ENCODE measurements around the gene LYPD3. TPM values are rescaled to one million over a fixed set of nuclear protein-coding genes. Genes with fewer than 3 reads are reported as not detected.

LYPD3 gene
- total and polyA plus RNA-seq, 4 donors, result 0.20 to 2.1 (median 1.2) TPM

GRCh38 chr19:43478323-43478722, 12.9 kb upstream of the LYPD3 start:
- Histone ChIP-seq H3K4me3 (ENCODE audit: low read depth, low read length) (no peak overlapping the region), H3K36me3 (ENCODE audit: control insufficient read depth, insufficient read depth, low read length) (peaks cover 3% of the 10 kb centered on the region), H3K27me3 (ENCODE audit: control insufficient read depth, insufficient read depth, low read length) (no peaks in the 10 kb centered on the region), H3K9me3 (ENCODE audit: control insufficient read depth, insufficient read depth, low read length) (no peaks in the 10 kb centered on the region), H3K4me1 (ENCODE audit: control insufficient read depth, insufficient read depth, low read length) (peaks cover 13% of the 10 kb centered on the region), H3K27ac (ENCODE audit: low read depth, low read length) (no peak overlapping the region)
- 88% methylated on average over 1 of the region's 3 CpGs for WGBS (ENCODE audit: insufficient coverage)
- DNase-seq (ENCODE audit: low read depth in 4 of 6, low spot score in 6 of 6), result no peak

DNA sequence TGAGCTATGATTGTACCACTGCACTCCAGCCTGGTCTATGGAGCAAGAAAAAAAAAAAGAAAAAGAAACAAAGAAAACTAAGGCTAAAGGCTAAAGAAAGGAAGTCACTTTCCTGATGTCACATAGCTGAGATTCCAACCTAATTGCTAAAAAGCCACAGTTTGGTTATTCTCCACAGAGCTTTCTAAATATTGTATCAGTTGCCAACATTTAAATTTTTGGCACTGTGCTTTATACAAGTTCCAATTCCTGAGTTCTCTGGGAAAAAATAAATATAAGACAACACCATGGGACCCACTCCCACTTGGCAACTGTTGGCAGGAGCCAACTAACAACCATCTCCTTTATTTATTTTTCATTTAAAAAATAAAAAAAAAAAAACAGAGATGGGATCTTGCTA, 11.2 kb upstream of the LYPD3 start:
- H3K27me3 ChIP-seq (ENCODE audit: control insufficient read depth, insufficient read depth, low read length), result no peaks in the 10 kb centered on the region
- no peak overlapping the region for H3K27ac ChIP-seq (ENCODE audit: low read depth, low read length)
- no peak for DNase-seq (ENCODE audit: low read depth in 4 of 6, low spot score in 6 of 6)
- H3K36me3 ChIP-seq (ENCODE audit: control insufficient read depth, insufficient read depth, low read length), result peaks cover 3% of the 10 kb centered on the region
- peaks cover 13% of the 10 kb centered on the region for H3K4me1 ChIP-seq (ENCODE audit: control insufficient read depth, insufficient read depth, low read length)
- no peaks in the 10 kb centered on the region for H3K9me3 ChIP-seq (ENCODE audit: control insufficient read depth, insufficient read depth, low read length)
- H3K4me3 ChIP-seq (ENCODE audit: low read depth, low read length), result no peak overlapping the region

GRCh38 chr19:43474986-43475705, 9.7 kb upstream of the LYPD3 start:
- Histone ChIP-seq H3K36me3 (ENCODE audit: control insufficient read depth, insufficient read depth, low read length) (peaks cover 3% of the 10 kb centered on the region), H3K4me3 (ENCODE audit: low read depth, low read length) (peak overlapping the region; percentile 41), H3K27ac (ENCODE audit: low read depth, low read length) (peak overlapping the region; percentile 83), H3K9me3 (ENCODE audit: control insufficient read depth, insufficient read depth, low read length) (no peaks in the 10 kb centered on the region), H3K4me1 (ENCODE audit: control insufficient read depth, insufficient read depth, low read length) (peaks cover 13% of the 10 kb centered on the region), H3K27me3 (ENCODE audit: control insufficient read depth, insufficient read depth, low read length) (no peaks in the 10 kb centered on the region)
- peak; percentile 56 to 96 (median 78) for DNase-seq (ENCODE audit: low read depth in 4 of 6, low spot score in 6 of 6)
- 3% methylated on average over 46 of the region's 46 CpGs for WGBS (ENCODE audit: insufficient coverage)

DNA sequence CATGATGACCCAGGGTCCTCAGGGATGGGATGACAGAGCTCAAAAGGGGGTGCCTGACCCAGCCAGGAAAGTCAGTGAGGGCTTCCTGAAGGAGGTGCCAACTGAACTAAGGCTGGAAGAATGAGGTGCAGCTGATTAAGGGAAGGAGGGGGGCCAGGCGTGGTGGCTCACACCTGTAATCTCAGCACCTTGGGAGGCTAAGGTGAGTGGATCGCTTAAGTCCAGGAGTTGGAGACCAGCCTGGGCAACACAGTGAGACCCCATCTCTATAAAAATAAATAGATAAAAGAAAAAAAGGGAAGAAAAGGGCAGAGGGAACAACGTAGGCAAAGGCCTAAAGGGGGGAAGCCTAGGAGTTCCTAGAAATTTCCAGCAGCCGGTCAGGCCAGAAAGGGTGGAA, 9.1 kb upstream of the LYPD3 start:
- no peak for DNase-seq (ENCODE audit: low read depth in 4 of 6, low spot score in 6 of 6)
- no peaks in the 10 kb centered on the region for H3K9me3 ChIP-seq (ENCODE audit: control insufficient read depth, insufficient read depth, low read length)
- H3K27me3 ChIP-seq (ENCODE audit: control insufficient read depth, insufficient read depth, low read length), result no peaks in the 10 kb centered on the region
- peak overlapping the region; percentile 83 for H3K27ac ChIP-seq (ENCODE audit: low read depth, low read length)
- peaks cover 13% of the 10 kb centered on the region for H3K4me1 ChIP-seq (ENCODE audit: control insufficient read depth, insufficient read depth, low read length)
- no peak overlapping the region for H3K4me3 ChIP-seq (ENCODE audit: low read depth, low read length)
- 100% methylated on average over 1 of the region's 4 CpGs for WGBS (ENCODE audit: insufficient coverage)
- peaks cover 3% of the 10 kb centered on the region for H3K36me3 ChIP-seq (ENCODE audit: control insufficient read depth, insufficient read depth, low read length)

DNA sequence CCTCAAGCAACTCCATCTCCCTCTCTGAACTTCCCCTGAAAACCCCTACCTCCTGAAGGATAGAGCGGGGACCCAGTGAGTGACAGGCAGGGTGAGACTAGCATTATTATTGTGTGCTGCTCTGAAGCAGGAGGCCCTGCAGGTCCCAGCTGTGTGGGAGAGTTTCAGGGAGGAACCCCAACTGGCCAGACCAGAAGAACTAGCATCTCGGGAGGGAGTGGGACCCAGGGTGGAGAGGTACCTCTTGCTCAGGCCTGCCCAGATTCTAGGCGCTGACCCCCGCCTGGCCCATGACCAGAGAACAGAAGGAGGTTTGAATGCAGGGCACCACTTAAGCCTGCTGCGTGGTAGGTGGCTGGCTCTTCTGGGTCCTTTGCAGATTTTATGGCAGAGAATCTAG, 5.7 kb upstream of the LYPD3 start:
- Histone ChIP-seq H3K27ac (ENCODE audit: low read depth, low read length) (no peak overlapping the region), H3K9me3 (ENCODE audit: control insufficient read depth, insufficient read depth, low read length) (no peaks in the 10 kb centered on the region), H3K4me1 (ENCODE audit: control insufficient read depth, insufficient read depth, low read length) (peaks cover 13% of the 10 kb centered on the region), H3K36me3 (ENCODE audit: control insufficient read depth, insufficient read depth, low read length) (no peaks in the 10 kb centered on the region), H3K27me3 (ENCODE audit: control insufficient read depth, insufficient read depth, low read length) (peaks cover 2% of the 10 kb centered on the region), H3K4me3 (ENCODE audit: low read depth, low read length) (no peak overlapping the region)
- WGBS (ENCODE audit: insufficient coverage), result 68% methylated on average over 4 of the region's 5 CpGs
- DNase-seq (ENCODE audit: low read depth in 4 of 6, low spot score in 6 of 6), result no peak

DNA sequence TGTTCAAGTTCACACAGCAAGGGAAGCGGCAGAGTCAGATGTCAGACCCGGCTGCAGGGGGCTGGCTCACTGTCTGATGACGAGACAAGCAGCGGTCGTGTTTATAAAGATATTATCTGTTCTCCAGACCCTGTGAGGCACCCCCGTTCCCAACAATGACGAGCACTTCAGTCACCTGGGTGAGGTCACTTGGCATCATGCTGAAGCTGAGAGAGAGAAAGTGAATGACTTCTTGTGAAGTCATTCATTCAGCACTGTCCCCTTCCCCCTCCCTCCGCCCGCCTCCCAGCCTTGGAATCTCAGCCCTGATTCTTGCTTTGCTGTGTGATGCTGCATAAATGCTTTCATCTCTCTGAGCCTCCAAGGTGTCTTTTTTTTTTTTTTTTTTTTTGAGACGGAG, 4.9 kb upstream of the LYPD3 start:
- H3K27me3 ChIP-seq (ENCODE audit: control insufficient read depth, insufficient read depth, low read length), result peaks cover 10% of the 10 kb centered on the region
- no peaks in the 10 kb centered on the region for H3K9me3 ChIP-seq (ENCODE audit: control insufficient read depth, insufficient read depth, low read length)
- peaks cover 11% of the 10 kb centered on the region for H3K4me1 ChIP-seq (ENCODE audit: control insufficient read depth, insufficient read depth, low read length)
- no peak for DNase-seq (ENCODE audit: low read depth in 4 of 6, low spot score in 6 of 6)
- WGBS (ENCODE audit: insufficient coverage), result 47% methylated on average over 5 of the region's 10 CpGs
- no peaks in the 10 kb centered on the region for H3K36me3 ChIP-seq (ENCODE audit: control insufficient read depth, insufficient read depth, low read length)
- no peak overlapping the region for H3K4me3 ChIP-seq (ENCODE audit: low read depth, low read length)
- H3K27ac ChIP-seq (ENCODE audit: low read depth, low read length), result no peak overlapping the region

DNA sequence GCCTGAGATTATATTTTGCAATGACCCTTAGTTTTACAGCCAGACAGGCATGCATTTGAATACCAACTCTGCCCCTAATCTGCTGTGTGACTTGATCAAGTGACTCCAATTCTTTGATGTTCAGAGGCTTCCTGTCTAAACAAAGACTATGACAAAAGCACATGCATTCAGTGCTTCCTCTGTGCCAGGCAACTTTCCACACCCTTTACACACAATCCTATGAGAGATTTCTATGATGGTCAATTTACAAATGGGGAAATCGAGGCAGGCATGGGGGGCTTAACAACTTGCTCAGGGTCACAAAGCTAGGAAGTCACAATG, 3.7 kb upstream of the LYPD3 start:
- WGBS (ENCODE audit: insufficient coverage), result no CpG with 5 or more reads among the region's 1 CpG
- H3K4me1 ChIP-seq (ENCODE audit: control insufficient read depth, insufficient read depth, low read length), result peaks cover 16% of the 10 kb centered on the region

GRCh38 chr19:43468354-43469159, 3.1 kb upstream of the LYPD3 start:
- H3K36me3 ChIP-seq (ENCODE audit: control insufficient read depth, insufficient read depth, low read length), result no peaks in the 10 kb centered on the region
- 83% methylated on average over 2 of the region's 4 CpGs for WGBS (ENCODE audit: insufficient coverage)
- peaks cover 22% of the 10 kb centered on the region for H3K4me1 ChIP-seq (ENCODE audit: control insufficient read depth, insufficient read depth, low read length)
- H3K4me3 ChIP-seq (ENCODE audit: low read depth, low read length), result no peak overlapping the region
- no peak overlapping the region for H3K27ac ChIP-seq (ENCODE audit: low read depth, low read length)
- no peaks in the 10 kb centered on the region for H3K9me3 ChIP-seq (ENCODE audit: control insufficient read depth, insufficient read depth, low read length)
- DNase-seq (ENCODE audit: low read depth in 4 of 6, low spot score in 6 of 6), result no peak
- H3K27me3 ChIP-seq (ENCODE audit: control insufficient read depth, insufficient read depth, low read length), result peaks cover 23% of the 10 kb centered on the region

More for the DNA sequence above, 3.7 kb upstream of the LYPD3 start:
- Histone ChIP-seq H3K4me3 (ENCODE audit: low read depth, low read length) (no peak overlapping the region), H3K27me3 (ENCODE audit: control insufficient read depth, insufficient read depth, low read length) (peaks cover 19% of the 10 kb centered on the region), H3K27ac (ENCODE audit: low read depth, low read length) (no peak overlapping the region), H3K9me3 (ENCODE audit: control insufficient read depth, insufficient read depth, low read length) (no peaks in the 10 kb centered on the region), H3K36me3 (ENCODE audit: control insufficient read depth, insufficient read depth, low read length) (no peaks in the 10 kb centered on the region)
- DNase-seq (ENCODE audit: low read depth in 4 of 6, low spot score in 6 of 6), result no peak

DNA sequence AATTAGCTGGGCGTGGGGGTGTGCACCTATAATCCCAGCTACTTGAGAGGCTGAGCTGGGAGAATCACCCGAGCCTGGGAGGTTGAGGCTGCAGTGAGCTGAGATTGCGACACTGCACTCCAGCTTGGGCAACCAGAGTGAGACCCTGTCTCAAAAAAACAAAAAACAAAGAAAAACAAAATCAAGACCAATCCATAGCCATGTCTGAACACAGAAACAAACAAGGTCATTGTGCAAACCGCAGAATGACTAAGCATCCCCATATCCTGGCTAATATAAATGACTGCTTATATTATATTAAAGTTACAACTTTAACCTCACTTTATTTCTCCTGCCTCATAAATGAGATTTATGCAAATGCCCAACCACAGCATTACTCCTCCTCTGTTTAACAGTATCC, 2.3 kb upstream of the LYPD3 start:
- Histone ChIP-seq H3K27ac (ENCODE audit: low read depth, low read length) (no peak overlapping the region), H3K36me3 (ENCODE audit: control insufficient read depth, insufficient read depth, low read length) (no peaks in the 10 kb centered on the region)
- WGBS (ENCODE audit: insufficient coverage), result 100% methylated on average over 1 of the region's 4 CpGs

DNA sequence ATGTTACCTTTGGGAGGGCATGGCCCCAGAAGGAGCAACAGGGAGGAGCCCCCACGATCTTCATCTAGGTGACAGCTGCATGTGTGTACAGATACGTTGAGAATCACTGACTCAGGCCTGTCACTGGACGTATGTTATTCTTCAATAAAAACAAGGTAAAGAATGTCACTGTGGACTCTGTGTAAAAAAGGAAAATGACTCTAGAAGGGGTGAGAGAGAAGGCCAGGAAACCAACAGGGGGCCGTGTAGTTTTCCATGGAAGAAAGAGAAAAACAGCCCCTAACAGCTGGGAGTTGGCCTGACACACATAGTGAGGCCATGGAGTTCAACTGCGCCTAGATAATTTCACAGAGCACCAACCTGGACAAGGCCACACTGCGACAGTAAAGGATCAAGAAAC, 1.9 kb upstream of the LYPD3 start:
- DNase-seq (ENCODE audit: low read depth in 4 of 6, low spot score in 6 of 6), result no peak
- no peaks in the 10 kb centered on the region for H3K9me3 ChIP-seq (ENCODE audit: control insufficient read depth, insufficient read depth, low read length)
- 80% methylated on average over 5 of the region's 6 CpGs for WGBS (ENCODE audit: insufficient coverage)
- no peak overlapping the region for H3K27ac ChIP-seq (ENCODE audit: low read depth, low read length)
- H3K27me3 ChIP-seq (ENCODE audit: control insufficient read depth, insufficient read depth, low read length), result peaks cover 27% of the 10 kb centered on the region
- no peak overlapping the region for H3K4me3 ChIP-seq (ENCODE audit: low read depth, low read length)
- H3K36me3 ChIP-seq (ENCODE audit: control insufficient read depth, insufficient read depth, low read length), result no peaks in the 10 kb centered on the region
- H3K4me1 ChIP-seq (ENCODE audit: control insufficient read depth, insufficient read depth, low read length), result peaks cover 30% of the 10 kb centered on the region

More for the DNA sequence above, 2.3 kb upstream of the LYPD3 start:
- no peak overlapping the region for H3K4me3 ChIP-seq (ENCODE audit: low read depth, low read length)
- no peak for DNase-seq (ENCODE audit: low read depth in 4 of 6, low spot score in 6 of 6)
- peaks cover 30% of the 10 kb centered on the region for H3K4me1 ChIP-seq (ENCODE audit: control insufficient read depth, insufficient read depth, low read length)
- no peaks in the 10 kb centered on the region for H3K9me3 ChIP-seq (ENCODE audit: control insufficient read depth, insufficient read depth, low read length)
- peaks cover 27% of the 10 kb centered on the region for H3K27me3 ChIP-seq (ENCODE audit: control insufficient read depth, insufficient read depth, low read length)
